Neural progenitor cell (in vitro differentiated cells): ENCODE data around the gene NAT9. TPM values are rescaled to one million over a fixed set of nuclear protein-coding genes. Genes with fewer than 3 reads are reported as not detected.

Experiments
- DNase-seq: peaks from one replicate; pipeline ENCODE4 v3.0.0-alpha.2; 2016; ENCODE audit warnings: low spot score
- H2AFZ ChIP-seq: fragments of 200-600 bp; sonication (generic); replicated peaks from 2 replicates; pipeline ENCODE4 v1.6.1; 2016; ENCODE audit warnings: antibody characterized with exemption
- H3F3A ChIP-seq: fragments of 200-600 bp; sonication (generic); 2 replicates; pipeline ENCODE4 v1.6.1; 2016; ENCODE audit warnings: antibody characterized with exemption, low read depth
- H3K27ac ChIP-seq: fragments of 200-600 bp; sonication (generic); 2 replicates; pipeline ENCODE4 v1.5.1; 2016; ENCODE audit warnings: mild to moderate bottlenecking
- H3K27me3 ChIP-seq: fragments of 200-600 bp; sonication (generic); 2 replicates; pipeline ENCODE4 v1.6.1; 2016; ENCODE audit warnings: mild to moderate bottlenecking, moderate library complexity
- H3K36me3 ChIP-seq: fragments of 200-600 bp; sonication (generic); 2 replicates; pipeline ENCODE4 v1.5.1; 2016
- H3K4me1 ChIP-seq: fragments of 200-600 bp; sonication (generic); 2 replicates; pipeline ENCODE4 v1.6.1; 2016; ENCODE audit warnings: mixed run types
- H3K4me2 ChIP-seq: fragments of 200-600 bp; sonication (generic); 2 replicates; pipeline ENCODE4 v1.6.1; 2016
- H3K4me3 ChIP-seq: fragments of 200-600 bp; sonication (generic); 2 replicates; pipeline ENCODE4 v1.5.1; 2016
- H3K79me2 ChIP-seq: fragments of 200-600 bp; sonication (generic); 2 replicates; pipeline ENCODE4 v1.6.1; 2016; ENCODE audit warnings: low read depth
- H3K9ac ChIP-seq: fragments of 200-600 bp; sonication (generic); 2 replicates; pipeline ENCODE4 v1.6.1; 2016
- H3K9me3 ChIP-seq: fragments of 200-600 bp; sonication (generic); 2 replicates; pipeline ENCODE4 v1.5.1; 2016; ENCODE audit warnings: low read depth
- H4K20me1 ChIP-seq: fragments of 200-600 bp; sonication (generic); 2 replicates; pipeline ENCODE4 v1.6.1; 2016; ENCODE audit warnings: low read depth
- H3K27ac Mint-ChIP-seq: 3 replicates; pipeline ENCODE4 v1.8.0; 2021; ENCODE audit warnings: mixed read lengths
- H3K27me3 Mint-ChIP-seq: 2 replicates; pipeline ENCODE4 v1.8.0; 2022; ENCODE audit warnings: low read depth, mild to moderate bottlenecking, inconsistent platforms, moderate library complexity, mixed read lengths; ENCODE audit not compliant: insufficient read depth
- H3K36me3 Mint-ChIP-seq: 3 replicates; pipeline ENCODE4 v1.8.0; 2021; ENCODE audit warnings: mixed read lengths
- H3K4me1 Mint-ChIP-seq: 3 replicates; pipeline ENCODE4 v1.8.0; 2021; ENCODE audit warnings: mixed read lengths
- H3K4me3 Mint-ChIP-seq: 3 replicates; pipeline ENCODE4 v1.8.0; 2021; ENCODE audit warnings: mild to moderate bottlenecking, moderate library complexity, mixed read lengths
- H3K9me3 Mint-ChIP-seq: 3 replicates; pipeline ENCODE4 v1.8.0; 2020; ENCODE audit warnings: mixed read lengths
- CTCF ChIP-seq: fragments of 200-600 bp; sonication (generic); IDR thresholded peaks from 2 replicates; pipeline ENCODE4 v1.5.1; 2017; ENCODE audit warnings: antibody characterized with exemption, mild to moderate bottlenecking
- EZH2 ChIP-seq: fragments of 200-600 bp; sonication (generic); IDR thresholded peaks from 2 replicates; pipeline ENCODE4 v1.6.1; 2017; ENCODE audit warnings: antibody characterized with exemption, mild to moderate bottlenecking, moderate library complexity
- EZH2phosphoT487 ChIP-seq: fragments of 200-600 bp; sonication (generic); IDR thresholded peaks from 2 replicates; pipeline ENCODE4 v1.6.1; 2017; ENCODE audit warnings: antibody characterized with exemption
- total RNA-seq: library from RNA; depleted of rRNA; stranded (reverse); fragments of >200 nt; gene quantifications from 2 replicates; pipeline ENCODE4 v1.2.3, GENCODE V29; 2015; ENCODE audit warnings: low replicate concordance

The NAT9 gene
- total RNA-seq, 1 donor from 2014 or later, result 75.3 TPM

- H3K36me3 Mint-ChIP-seq, result peaks cover 7% of the 10 kb centered on the region
- Histone ChIP-seq H3K4me1 (no peaks in the 10 kb centered on the region), H4K20me1 (peaks cover 4% of the 10 kb centered on the region), H3K27ac (no peak overlapping the region), H3K4me2 (no peak overlapping the region), H3K27me3 (no peaks in the 10 kb centered on the region), H3K9ac (no peak overlapping the region), H3F3A (no peaks in the 10 kb centered on the region), H3K9me3 (no peaks in the 10 kb centered on the region), H3K79me2 (no peaks in the 10 kb centered on the region), H3K36me3 (no peaks in the 10 kb centered on the region), H2AFZ (no peak overlapping the region), H3K4me3 (no peak overlapping the region)
- H3K9me3 Mint-ChIP-seq, result no peaks in the 10 kb centered on the region
- TF ChIP-seq EZH2phosphoT487 (no peak), CTCF (no peak), EZH2 (no peak)
- DNase-seq, result no peak
- H3K27me3 Mint-ChIP-seq, result peaks cover 3% of the 10 kb centered on the region
- H3K4me3 Mint-ChIP-seq, result no peak overlapping the region
- H3K4me1 Mint-ChIP-seq, result no peaks in the 10 kb centered on the region
- no peak overlapping the region for H3K27ac Mint-ChIP-seq
Measured at GRCh38 chr17:74798239-74798707, 22.1 kb upstream of the NAT9 start.

- Histone ChIP-seq H3K36me3 (no peaks in the 10 kb centered on the region), H3K79me2 (no peaks in the 10 kb centered on the region), H2AFZ (no peak overlapping the region), H3F3A (no peaks in the 10 kb centered on the region), H3K27ac (no peak overlapping the region), H3K27me3 (no peaks in the 10 kb centered on the region), H3K9ac (no peak overlapping the region), H4K20me1 (peaks cover 4% of the 10 kb centered on the region), H3K4me2 (no peak overlapping the region), H3K4me3 (no peak overlapping the region), H3K9me3 (no peaks in the 10 kb centered on the region), H3K4me1 (no peaks in the 10 kb centered on the region)
- Mint-ChIP-seq H3K4me3 (no peak overlapping the region), H3K36me3 (peaks cover 7% of the 10 kb centered on the region), H3K27me3 (peaks cover 3% of the 10 kb centered on the region), H3K4me1 (no peaks in the 10 kb centered on the region), H3K27ac (no peak overlapping the region), H3K9me3 (no peaks in the 10 kb centered on the region)
- DNase-seq, result no peak
- no peak for TF ChIP-seq EZH2
- no peak for TF ChIP-seq EZH2phosphoT487
- TF ChIP-seq CTCF, result no peak
Measured at GRCh38 chr17:74797824-74798223, 21.7 kb upstream of the NAT9 start.

- H3K27ac Mint-ChIP-seq, result no peak overlapping the region
- H3K36me3 Mint-ChIP-seq, result peaks cover 7% of the 10 kb centered on the region
Measured at GRCh38 chr17:74796866-74797265, 20.7 kb upstream of the NAT9 start.

More at GRCh38 chr17:74796866-74797265, 20.7 kb upstream of the NAT9 start:
- no peaks in the 10 kb centered on the region for H3K9me3 ChIP-seq
- peaks cover 4% of the 10 kb centered on the region for H4K20me1 ChIP-seq
- no peak overlapping the region for H3K9ac ChIP-seq
- no peaks in the 10 kb centered on the region for H3K27me3 ChIP-seq
- Mint-ChIP-seq H3K4me1 (no peaks in the 10 kb centered on the region), H3K27me3 (peaks cover 5% of the 10 kb centered on the region), H3K9me3 (no peaks in the 10 kb centered on the region), H3K4me3 (no peak overlapping the region)
- H3K79me2 ChIP-seq, result no peaks in the 10 kb centered on the region
- no peaks in the 10 kb centered on the region for H3F3A ChIP-seq
- H3K4me3 ChIP-seq, result no peak overlapping the region
- TF ChIP-seq CTCF (no peak), EZH2phosphoT487 (no peak), EZH2 (no peak)
- no peaks in the 10 kb centered on the region for H3K4me1 ChIP-seq
- H3K36me3 ChIP-seq, result no peaks in the 10 kb centered on the region
- H3K27ac ChIP-seq, result no peak overlapping the region
- no peak for DNase-seq
- no peak overlapping the region for H2AFZ ChIP-seq
- H3K4me2 ChIP-seq, result no peak overlapping the region
